ENCODE results near the gene UBE3D.
"Not testable (repeated sequence)": the region's sequence is repeated elsewhere in the genome, so short reads cannot be mapped to it uniquely, and the experiment has no call there.

Gene UBE3D

GRCh38 chr6:82909551-82909950 lies 156.1 kb downstream of the UBE3D start:
- peak; percentile 71 for DNase-seq

GRCh38 chr6:82908661-82909060 lies 157.0 kb downstream of the UBE3D start:
- DNase-seq, result no peak

- DNase-seq, result peak; percentile 83
Measured at GRCh38 chr6:82906951-82907350, 158.7 kb downstream of the UBE3D start.

GRCh38 chr6:82906489-82906888 lies 159.2 kb downstream of the UBE3D start:
- no peak for DNase-seq

- no peak for DNase-seq
Measured at GRCh38 chr6:82904860-82905259, 160.8 kb downstream of the UBE3D start.

- DNase-seq, result no peak
Measured at GRCh38 chr6:82904257-82904656, 161.4 kb downstream of the UBE3D start.

GRCh38 chr6:82902290-82902689 lies 163.4 kb downstream of the UBE3D start:
- no peak for DNase-seq

GRCh38 chr6:82894653-82895259 lies 170.9 kb downstream of the UBE3D start:
- no peak for DNase-seq

GRCh38 chr6:82893889-82894652 lies 171.6 kb downstream of the UBE3D start:
- no peak for DNase-seq

GRCh38 chr6:82891503-82891902 lies 174.1 kb downstream of the UBE3D start:
- DNase-seq, result not testable (repeated sequence)

- peak; percentile 63 for DNase-seq
Measured at GRCh38 chr6:82891076-82891475, 174.6 kb downstream of the UBE3D start.

- no peak for DNase-seq
Measured at GRCh38 chr6:82890240-82890639, 175.4 kb downstream of the UBE3D start.

GRCh38 chr6:82889143-82889542 lies 176.5 kb downstream of the UBE3D start:
- no peak for DNase-seq

- DNase-seq, result peak; percentile 32
Measured at GRCh38 chr6:82882363-82883023, 183.1 kb downstream of the UBE3D start.

GRCh38 chr6:82881519-82881918 lies 184.1 kb downstream of the UBE3D start:
- no peak for DNase-seq

GRCh38 chr6:82878812-82879211 lies 186.8 kb downstream of the UBE3D start:
- DNase-seq, result peak; percentile 90

GRCh38 chr6:82877213-82878195 lies 188.1 kb downstream of the UBE3D start:
- DNase-seq, result peak; percentile 70

GRCh38 chr6:82875573-82876185 lies 190.0 kb downstream of the UBE3D start:
- DNase-seq, result peak; percentile 79

- DNase-seq, result no peak
Measured at GRCh38 chr6:82874867-82875266, 190.8 kb downstream of the UBE3D start.

- no peak for DNase-seq
Measured at GRCh38 chr6:82872185-82872584, 193.5 kb downstream of the UBE3D start.

- no peak for DNase-seq
Measured at GRCh38 chr6:82870582-82871172, 195.0 kb downstream of the UBE3D start.

GRCh38 chr6:82869493-82869892 lies 196.1 kb downstream of the UBE3D start:
- DNase-seq, result no peak
